GM18951 (cell line): Measurements from ENCODE around the gene FAM184A.
"Not testable (repeated sequence)": the region's sequence is repeated elsewhere in the genome, so short reads cannot be mapped to it uniquely, and the experiment has no call there.

Source experiments
- POLR2A ChIP-seq: IDR thresholded peaks from 4 replicates; pipeline ENCODE4 v1.6.1; 2011; ENCODE audit warnings: mild to moderate bottlenecking; ENCODE audit not compliant: insufficient read length, insufficient read depth; ENCODE audit errors: extremely low read depth
- in situ Hi-C: fragments of 300-500 bp; cut with MboI; formaldehyde crosslinking; loops from one replicate; pipeline ENCODE4 v1.12.0; 2022; ENCODE audit warnings: low sequenced_read_pairs, mixed read lengths, inconsistent platforms; ENCODE audit not compliant: unreplicated experiment

The FAM184A gene

GRCh38 chr6:119002069-119002468 is 76.4 kb downstream of the FAM184A start:
- TF ChIP-seq POLR2A: no peak
- in situ Hi-C loops: no loop called here

- in situ Hi-C loops: no loop called here
- TF ChIP-seq POLR2A: no peak
Measured at GRCh38 chr6:118999494-119000040, 78.9 kb downstream of the FAM184A start.

DNA sequence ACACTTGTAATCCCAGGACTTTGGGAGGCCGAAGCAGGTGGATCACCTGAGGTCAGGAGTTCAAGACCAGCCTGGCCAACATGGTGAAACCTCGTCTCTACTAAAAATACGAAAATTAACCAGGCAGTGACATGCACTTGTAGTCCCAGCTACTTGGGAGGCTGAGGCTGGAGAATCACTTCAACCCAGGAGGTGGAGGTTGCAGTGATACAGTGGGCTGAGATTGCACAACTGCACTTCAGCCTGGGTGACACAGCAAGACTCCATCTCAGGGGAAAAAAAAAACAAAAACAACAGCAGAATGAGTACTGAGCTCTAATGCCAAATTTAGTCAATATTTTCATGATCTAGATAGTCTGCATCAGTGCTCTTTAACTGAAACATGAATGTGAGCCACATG is 81.0 kb downstream of the FAM184A start:
- in situ Hi-C loops: not testable (repeated sequence)

- in situ Hi-C loops: no loop called here
- TF ChIP-seq POLR2A: no peak
Measured at GRCh38 chr6:118996289-118996820, 82.1 kb downstream of the FAM184A start.

DNA sequence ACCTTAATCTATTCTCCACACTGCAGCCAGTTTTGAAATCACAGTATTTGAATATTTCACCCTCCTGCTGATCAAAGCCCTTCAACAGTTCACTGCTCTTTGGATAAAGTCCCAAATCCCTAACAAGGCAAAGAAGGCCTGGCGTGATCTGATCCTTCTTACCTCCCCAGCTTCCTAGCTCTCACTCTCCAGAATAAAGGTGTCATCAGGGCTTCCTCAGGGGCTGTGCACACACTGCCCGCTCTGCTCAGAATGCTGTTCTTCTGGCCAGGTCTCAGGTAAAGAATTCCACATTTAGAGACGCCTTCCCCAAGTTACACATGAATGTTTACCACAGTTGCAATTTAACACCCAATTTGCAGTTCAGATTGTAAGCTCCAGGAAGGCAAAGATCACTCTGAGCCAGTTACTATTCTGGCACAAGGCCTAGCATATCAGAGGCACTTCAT is 84.6 kb downstream of the FAM184A start:
- no peak for TF ChIP-seq POLR2A
- in situ Hi-C loops: no loop called here

- in situ Hi-C loops: no loop called here
Measured at GRCh38 chr6:118993358-118993757, 85.1 kb downstream of the FAM184A start.

GRCh38 chr6:118992186-118992795 is 86.2 kb downstream of the FAM184A start:
- in situ Hi-C loops: no loop called here
- TF ChIP-seq POLR2A: no peak

More at GRCh38 chr6:118993358-118993757, 85.1 kb downstream of the FAM184A start:
- TF ChIP-seq POLR2A: no peak

DNA sequence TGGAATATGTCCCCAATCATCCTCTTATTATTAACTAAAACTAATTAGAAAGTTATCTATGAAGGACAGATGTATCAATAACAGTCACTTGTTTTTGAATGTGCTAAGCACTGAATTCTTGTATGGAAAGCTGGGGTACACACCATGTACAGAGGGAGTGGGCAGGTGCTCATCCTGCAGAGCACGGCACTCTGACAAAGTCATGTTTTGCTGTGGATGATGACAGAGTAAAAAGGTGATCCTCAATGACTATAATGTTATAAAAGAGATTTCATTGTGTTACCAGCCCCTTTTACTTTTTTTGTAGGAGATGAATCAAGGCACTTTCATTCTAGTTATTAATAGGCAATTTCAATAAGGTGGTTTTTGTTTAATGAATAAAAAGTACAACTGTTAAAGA is 92.2 kb downstream of the FAM184A start:
- TF ChIP-seq POLR2A: no peak
- in situ Hi-C loops: no loop called here

DNA sequence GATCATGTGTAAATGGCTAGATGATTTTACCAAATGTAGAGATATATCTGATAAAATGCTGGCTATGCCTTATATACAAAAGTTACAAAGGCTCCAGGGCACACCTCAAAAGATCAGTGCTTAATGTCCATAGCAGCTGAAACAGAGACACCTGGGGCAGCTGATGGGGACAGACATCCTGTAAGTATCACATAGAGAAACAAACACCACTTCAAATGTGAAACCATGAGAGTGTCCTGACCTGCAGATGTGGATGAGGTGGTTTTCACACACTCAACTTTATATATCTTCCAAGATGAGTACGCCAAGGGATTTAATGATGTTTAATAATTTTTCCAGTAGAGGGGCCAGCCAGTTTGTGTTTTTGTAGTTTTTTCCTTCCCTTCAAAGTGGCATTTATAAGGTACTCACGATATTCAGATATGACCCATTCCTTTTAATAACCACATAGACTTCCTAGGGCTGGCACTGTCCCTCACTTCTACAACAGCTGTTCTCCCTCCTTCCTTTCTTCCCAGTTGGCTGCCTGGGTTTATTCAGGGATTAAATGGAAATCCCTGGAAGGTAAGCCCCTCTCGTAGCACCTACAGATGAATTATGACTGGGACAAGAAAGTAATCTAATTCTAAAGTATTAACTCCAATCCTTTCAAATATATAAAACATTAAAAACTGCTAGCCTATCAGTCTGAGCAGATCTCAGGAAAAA is 93.2 kb downstream of the FAM184A start:
- in situ Hi-C loops: no loop called here
- TF ChIP-seq POLR2A: no peak

DNA sequence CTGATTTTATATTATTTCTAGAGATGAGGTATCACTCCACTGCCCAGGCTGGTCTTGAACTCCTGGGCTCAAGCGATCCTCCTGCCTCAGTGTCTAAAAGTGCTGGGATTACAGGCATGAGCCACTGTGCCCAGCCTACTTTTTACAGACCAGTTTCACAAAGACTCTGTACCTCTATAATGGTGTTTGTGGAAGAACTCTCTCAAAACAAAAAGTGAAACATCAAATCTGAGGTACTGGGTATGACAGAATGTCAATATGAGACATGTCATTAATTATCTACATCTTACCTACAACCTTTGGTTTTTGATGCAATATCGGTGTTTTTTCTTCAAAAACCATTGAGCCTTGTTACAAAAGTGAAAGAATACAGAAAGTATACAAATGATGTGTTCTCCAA is 94.1 kb downstream of the FAM184A start:
- in situ Hi-C loops: no loop called here
- TF ChIP-seq POLR2A: no peak

DNA sequence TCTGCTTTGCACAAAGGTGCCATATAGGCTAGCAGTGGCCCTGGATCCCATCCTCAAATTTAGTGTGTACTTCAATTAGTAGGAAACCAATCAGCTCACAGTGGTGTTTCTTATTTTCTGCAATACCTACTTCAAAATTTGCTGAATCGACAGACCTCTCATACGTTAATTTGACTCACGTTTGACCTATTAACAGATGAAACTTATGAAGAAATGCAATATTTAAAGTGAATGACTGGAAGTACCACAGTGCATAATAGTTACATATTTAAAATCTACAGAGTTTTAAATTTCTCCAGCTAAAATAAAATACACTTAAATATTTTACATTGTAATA is 95.9 kb downstream of the FAM184A start:
- in situ Hi-C loops: no loop called here
- TF ChIP-seq POLR2A: no peak

GRCh38 chr6:118981884-118982574 is 96.4 kb downstream of the FAM184A start:
- in situ Hi-C loops: no loop called here

DNA sequence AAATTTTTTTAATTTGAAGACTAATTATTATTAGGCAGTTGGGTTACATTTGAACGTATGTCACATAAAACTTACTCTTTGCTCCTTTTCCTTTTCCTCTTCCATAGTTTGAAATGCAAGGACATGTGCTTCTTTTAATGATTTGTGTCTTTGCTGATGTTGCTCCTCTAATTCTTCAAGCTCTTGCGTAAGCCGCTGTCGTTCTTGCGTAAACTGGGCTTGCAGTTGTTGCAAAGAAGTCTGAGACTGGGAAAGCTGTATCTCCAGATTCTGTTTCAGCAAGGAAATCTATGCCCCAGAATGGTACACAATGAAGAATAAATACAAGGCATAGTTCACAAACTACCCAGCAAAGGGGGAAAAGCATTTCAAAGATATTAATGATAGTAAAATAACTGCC is 98.4 kb downstream of the FAM184A start:
- in situ Hi-C loops: no loop called here
- no peak for TF ChIP-seq POLR2A

More at GRCh38 chr6:118981884-118982574, 96.4 kb downstream of the FAM184A start:
- TF ChIP-seq POLR2A: no peak
